GM12891 (cell line): ENCODE data around the gene MILR1.

Experiments used
- POLR2A ChIP-seq: IDR thresholded peaks from 2 replicates; pipeline ENCODE4 v1.6.1; 2011; ENCODE audit warnings: low read depth, low read length, control low read depth
- POLR2AphosphoS5 ChIP-seq: IDR thresholded peaks from 2 replicates; pipeline ENCODE4 v1.6.1; 2011; ENCODE audit warnings: low read depth, low read length, control low read depth
- POU2F2 ChIP-seq: IDR thresholded peaks from 2 replicates; pipeline ENCODE4 v1.6.1; 2011; ENCODE audit warnings: low read depth, mild to moderate bottlenecking, control low read depth, low read length, moderate library complexity
- SPI1 ChIP-seq: IDR thresholded peaks from 2 replicates; pipeline ENCODE4 v1.6.1; 2011; ENCODE audit warnings: low read depth, low read length, control low read depth
- TAF1 ChIP-seq: IDR thresholded peaks from 2 replicates; pipeline ENCODE4 v1.6.1; 2011; ENCODE audit warnings: low read depth, low read length, control low read depth

DNA sequence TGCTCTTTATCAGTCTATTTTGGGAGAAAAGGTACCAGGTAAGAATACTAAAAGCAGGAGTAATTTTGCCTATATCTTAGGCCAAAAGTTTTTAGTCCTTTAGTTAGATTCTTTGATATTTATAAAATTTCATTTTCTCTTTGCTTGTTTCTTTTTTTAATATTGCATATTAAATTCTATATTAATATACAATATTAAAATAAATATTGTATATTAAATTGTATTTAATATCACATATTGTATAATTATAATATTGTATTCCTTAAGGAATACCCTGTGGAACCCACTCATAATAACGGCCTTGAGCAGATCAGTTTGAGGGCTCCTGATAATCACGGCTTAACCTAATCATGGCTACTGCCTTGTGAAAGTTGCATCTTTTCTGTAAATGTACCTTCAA lies 59.8 kb downstream of the MILR1 start:
- no peak for TF ChIP-seq POLR2A
- no peak for TF ChIP-seq SPI1
- TF ChIP-seq POLR2AphosphoS5: no peak
- no peak for TF ChIP-seq TAF1
- TF ChIP-seq POU2F2: no peak
